OCI-LY3 (cell line): ENCODE results near the gene TIGD3.

Source experiments
- H2AFZ ChIP-seq: fragments of 200-600, 300-600 bp; shearing (Covaris generic); 2 replicates; pipeline ENCODE4 v1.6.0; 2014; ENCODE audit warnings: antibody characterized with exemption, low read depth, low read length
- H3K27ac ChIP-seq: fragments of 200-600, 300-600 bp; sonication (generic); 2 replicates; pipeline ENCODE4 v1.5.1; 2014; ENCODE audit warnings: mild to moderate bottlenecking, low read length, moderate library complexity, mixed read lengths
- H3K27me3 ChIP-seq: fragments of 200-600, 300-600 bp; sonication (generic); 2 replicates; pipeline ENCODE4 v1.6.1; 2014; ENCODE audit warnings: low read depth, low read length, mixed read lengths
- H3K36me3 ChIP-seq: fragments of 200-600, 300-600 bp; sonication (generic); replicated peaks from 2 replicates; pipeline ENCODE3; 2014; ENCODE audit warnings: low read depth, low read length, mixed read lengths
- H3K4me1 ChIP-seq: fragments of 300-600, 200-600 bp; sonication (generic); 2 replicates; pipeline ENCODE4 v1.6.1; 2014; ENCODE audit warnings: low read length, mixed read lengths
- H3K4me2 ChIP-seq: fragments of 200-600, 300-600 bp; sonication (generic); 2 replicates; pipeline ENCODE4 v1.6.1; 2014; ENCODE audit warnings: low read length, mixed read lengths
- H3K4me3 ChIP-seq: fragments of 300-600, 200-600 bp; sonication (generic); 2 replicates; pipeline ENCODE4 v1.5.1; 2014; ENCODE audit warnings: antibody characterized with exemption, mild to moderate bottlenecking, low read length, moderate library complexity
- H3K79me2 ChIP-seq: fragments of 300-600, 200-600 bp; shearing (Covaris generic); 2 replicates; pipeline ENCODE4 v1.6.1; 2014; ENCODE audit warnings: mild to moderate bottlenecking, low read length, mixed read lengths
- H3K9ac ChIP-seq: fragments of 300-600, 200-600 bp; shearing (Covaris generic); 2 replicates; pipeline ENCODE4 v1.6.0; 2014; ENCODE audit warnings: mild to moderate bottlenecking, low read length, moderate library complexity
- H3K9me3 ChIP-seq: fragments of 200-600, 300-600 bp; shearing (Covaris generic); 2 replicates; pipeline ENCODE4 v1.6.1; 2014; ENCODE audit warnings: low read length, mixed read lengths; ENCODE audit not compliant: insufficient read depth
- H4K20me1 ChIP-seq: fragments of 200-600, 300-600 bp; sonication (generic); 2 replicates; pipeline ENCODE4 v1.6.1; 2016; ENCODE audit warnings: low read length, mixed read lengths; ENCODE audit not compliant: insufficient read depth
- EZH2phosphoT487 ChIP-seq: fragments of 200-600 bp; shearing (Covaris generic); IDR thresholded peaks from 2 replicates; pipeline ENCODE4 v1.6.1; 2018; ENCODE audit warnings: antibody characterized with exemption, mixed run types, low read depth
- TF ChIP-seq, protein P1 (sequence below): fragments of 200-600, 300-600 bp; sonication (generic); IDR thresholded peaks from 2 replicates; pipeline ENCODE4 v1.5.1; 2014; ENCODE audit warnings: antibody characterized with exemption, low read length, low read depth

TIGD3 gene

DNA sequence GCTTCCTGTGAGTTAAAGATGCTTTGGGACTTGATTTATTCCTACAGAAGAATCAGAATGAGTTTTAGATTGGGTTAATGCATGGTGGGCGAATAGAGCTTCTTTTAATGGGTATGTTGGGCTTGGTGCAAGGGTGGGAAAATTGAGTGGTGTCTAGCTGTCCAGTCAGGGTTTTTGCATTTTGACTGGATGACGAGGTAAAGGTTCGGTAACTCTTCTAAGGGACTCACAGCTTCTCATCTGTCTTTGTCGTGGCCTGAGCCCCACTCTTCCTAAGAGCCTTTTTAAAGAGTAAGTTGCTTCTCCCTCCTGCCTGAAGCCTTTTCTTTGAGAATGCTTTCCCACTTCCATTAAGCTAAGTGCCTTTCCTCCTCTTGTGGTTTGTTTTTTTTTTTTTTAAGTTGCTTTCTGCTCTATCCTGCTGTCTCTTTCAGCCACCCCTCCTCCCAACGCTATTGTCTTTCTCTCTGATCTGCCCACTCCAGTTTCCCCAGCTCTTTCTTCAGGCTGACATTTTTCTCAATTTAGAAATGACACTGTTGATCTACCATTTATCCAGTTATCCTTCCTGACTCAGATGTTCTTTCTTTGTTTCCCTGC, 19.8 kb upstream of the TIGD3 start:
- TF ChIP-seq, protein P1, sequence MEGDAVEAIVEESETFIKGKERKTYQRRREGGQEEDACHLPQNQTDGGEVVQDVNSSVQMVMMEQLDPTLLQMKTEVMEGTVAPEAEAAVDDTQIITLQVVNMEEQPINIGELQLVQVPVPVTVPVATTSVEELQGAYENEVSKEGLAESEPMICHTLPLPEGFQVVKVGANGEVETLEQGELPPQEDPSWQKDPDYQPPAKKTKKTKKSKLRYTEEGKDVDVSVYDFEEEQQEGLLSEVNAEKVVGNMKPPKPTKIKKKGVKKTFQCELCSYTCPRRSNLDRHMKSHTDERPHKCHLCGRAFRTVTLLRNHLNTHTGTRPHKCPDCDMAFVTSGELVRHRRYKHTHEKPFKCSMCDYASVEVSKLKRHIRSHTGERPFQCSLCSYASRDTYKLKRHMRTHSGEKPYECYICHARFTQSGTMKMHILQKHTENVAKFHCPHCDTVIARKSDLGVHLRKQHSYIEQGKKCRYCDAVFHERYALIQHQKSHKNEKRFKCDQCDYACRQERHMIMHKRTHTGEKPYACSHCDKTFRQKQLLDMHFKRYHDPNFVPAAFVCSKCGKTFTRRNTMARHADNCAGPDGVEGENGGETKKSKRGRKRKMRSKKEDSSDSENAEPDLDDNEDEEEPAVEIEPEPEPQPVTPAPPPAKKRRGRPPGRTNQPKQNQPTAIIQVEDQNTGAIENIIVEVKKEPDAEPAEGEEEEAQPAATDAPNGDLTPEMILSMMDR = no peak
- no peak for TF ChIP-seq EZH2phosphoT487
- Histone ChIP-seq H3K27me3 (no peaks in the 10 kb centered on the region), H2AFZ (no peak overlapping the region), H3K4me3 (peak overlapping the region; percentile 82), H3K79me2 (peaks cover 58% of the 10 kb centered on the region), H3K27ac (no peak overlapping the region), H3K36me3 (peaks cover 22% of the 10 kb centered on the region), H3K9ac (peak overlapping the region; percentile 89), H3K9me3 (no peaks in the 10 kb centered on the region), H3K4me1 (peaks cover 14% of the 10 kb centered on the region), H3K4me2 (peak overlapping the region; percentile 94), H4K20me1 (peaks cover 30% of the 10 kb centered on the region)

DNA sequence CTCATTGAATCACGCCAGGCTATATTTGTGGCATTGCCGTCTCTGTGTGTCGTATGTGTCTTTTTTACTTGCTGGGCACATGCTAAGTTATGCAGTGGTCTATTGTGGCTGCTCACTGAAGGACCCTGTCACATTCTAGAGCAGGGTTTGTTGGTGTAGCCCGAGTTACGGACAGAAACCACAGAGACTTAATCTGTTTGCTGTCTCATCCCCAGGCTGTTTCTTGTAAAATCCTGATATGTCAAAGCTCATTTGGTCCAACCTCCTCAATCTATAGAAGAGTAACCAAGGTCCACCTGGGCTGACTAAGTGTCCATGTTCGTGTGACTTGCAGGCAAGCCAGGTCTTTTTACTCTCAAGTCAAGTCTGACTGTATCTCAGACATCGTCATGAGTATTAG, 15.9 kb upstream of the TIGD3 start:
- Histone ChIP-seq H3K36me3 (peaks cover 51% of the 10 kb centered on the region), H3K27me3 (no peaks in the 10 kb centered on the region), H3K9me3 (no peaks in the 10 kb centered on the region), H3K27ac (no peak overlapping the region), H3K4me1 (peaks cover 12% of the 10 kb centered on the region), H3K4me3 (no peak overlapping the region), H3K9ac (no peak overlapping the region), H3K4me2 (no peak overlapping the region), H2AFZ (no peak overlapping the region), H3K79me2 (peaks cover 59% of the 10 kb centered on the region), H4K20me1 (peaks cover 39% of the 10 kb centered on the region)
- no peak for TF ChIP-seq EZH2phosphoT487
- TF ChIP-seq, protein P1 = no peak

DNA sequence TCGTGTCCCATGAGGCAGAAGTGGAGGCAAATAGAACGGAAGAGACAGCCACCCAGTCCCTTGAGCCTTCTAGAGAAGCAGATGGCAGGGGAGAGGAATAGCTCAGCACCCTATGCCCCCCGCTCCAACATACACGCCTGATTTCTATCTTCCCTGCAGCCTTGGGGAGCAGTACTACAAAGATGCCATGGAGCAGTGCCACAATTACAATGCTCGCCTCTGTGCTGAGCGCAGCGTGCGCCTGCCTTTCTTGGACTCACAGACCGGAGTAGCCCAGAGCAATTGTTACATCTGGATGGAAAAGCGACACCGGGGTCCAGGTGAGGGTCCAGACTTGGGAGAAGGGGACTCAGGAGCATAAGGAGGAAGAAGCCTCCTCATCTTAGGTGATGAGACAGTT, 14.3 kb upstream of the TIGD3 start:
- no peak overlapping the region for H3K4me2 ChIP-seq
- no peak for TF ChIP-seq EZH2phosphoT487
- TF ChIP-seq, protein P1 = no peak
- H3K9me3 ChIP-seq = no peaks in the 10 kb centered on the region
- no peak overlapping the region for H3K9ac ChIP-seq
- no peak overlapping the region for H3K4me3 ChIP-seq
- peaks cover 4% of the 10 kb centered on the region for H3K4me1 ChIP-seq
- H3K36me3 ChIP-seq = peaks cover 64% of the 10 kb centered on the region
- no peak overlapping the region for H3K27ac ChIP-seq
- H3K27me3 ChIP-seq = no peaks in the 10 kb centered on the region
- peaks cover 29% of the 10 kb centered on the region for H4K20me1 ChIP-seq
- peaks cover 43% of the 10 kb centered on the region for H3K79me2 ChIP-seq
- H2AFZ ChIP-seq = no peak overlapping the region

DNA sequence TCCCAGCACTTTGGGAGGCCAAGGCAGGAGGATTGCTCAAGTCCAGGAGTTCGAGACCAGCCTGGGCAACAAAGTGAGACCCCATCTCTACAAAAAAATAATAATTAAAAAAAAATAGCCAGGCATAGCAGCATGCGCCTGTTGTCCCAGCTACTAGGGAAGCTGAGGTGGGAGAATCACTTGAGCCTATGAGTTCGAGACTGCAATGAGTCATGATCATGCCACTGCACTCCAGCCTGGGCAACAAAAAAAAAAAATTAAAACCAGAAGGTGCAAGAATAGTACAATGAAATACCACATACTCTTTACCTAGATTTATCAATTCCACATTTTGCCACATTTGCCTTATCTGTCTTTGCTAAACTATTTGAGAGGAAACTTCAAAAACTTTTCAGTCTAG, 12.7 kb upstream of the TIGD3 start:
- H3K4me1 ChIP-seq = no peaks in the 10 kb centered on the region
- H4K20me1 ChIP-seq = peaks cover 25% of the 10 kb centered on the region
- H3K36me3 ChIP-seq = peaks cover 70% of the 10 kb centered on the region
- no peak overlapping the region for H3K4me2 ChIP-seq
- no peak overlapping the region for H3K9ac ChIP-seq
- H3K27me3 ChIP-seq = no peaks in the 10 kb centered on the region
- H3K79me2 ChIP-seq = peaks cover 29% of the 10 kb centered on the region
- H3K9me3 ChIP-seq = no peaks in the 10 kb centered on the region
- H3K27ac ChIP-seq = no peak overlapping the region
- TF ChIP-seq EZH2phosphoT487 = no peak
- TF ChIP-seq, protein P1 = no peak
- no peak overlapping the region for H2AFZ ChIP-seq
- H3K4me3 ChIP-seq = no peak overlapping the region
